Lower leg skin (tissue), 4 donors: Measurements from ENCODE around the gene GCLC. TPM values are rescaled to one million over a fixed set of nuclear protein-coding genes. Genes with fewer than 3 reads are reported as not detected.

ENCODE experiments used
- DNase-seq, 2 donors: peaks; one replicate each; pipeline ENCODE4 v3.0.0-alpha.2; 2019; ENCODE audit warnings: low spot score in 2 of 2
- H3K4me3 ChIP-seq: fragments of 200-600 bp; sonication (generic); 2 replicates; pipeline ENCODE4 v1.5.1; 2017; ENCODE audit warnings: mild to moderate bottlenecking, low read depth; ENCODE audit not compliant: poor library complexity, severe bottlenecking
- POLR2A ChIP-seq, 2 donors: fragments of 450-650 bp; IDR thresholded peaks; one replicate each; pipeline ENCODE4 v1.6.1; 2016 to 2017; ENCODE audit warnings: antibody characterized with exemption in 2 of 2, mild to moderate bottlenecking in 1 of 2, moderate library complexity in 1 of 2
- WGBS, 2 donors: methylation state at CpG; one replicate each; pipeline ENCODE4 v1.1.5; 2018; 5-methylcytosine and 5-hydroxymethylcytosine counted together
- intact Hi-C: fragments of 100-400 bp; cut with DNase I; formaldehyde crosslinking; loops from one replicate; pipeline ENCODE4 v1.15.0; 2023; ENCODE audit warnings: low total_unique reads
- total RNA-seq, 4 donors: library from RNA; depleted of rRNA; stranded (reverse); fragments of >200 nt; gene quantifications; one replicate each; pipeline ENCODE4 v1.1.0, GENCODE V29; 2016
- TF ChIP-seq, protein P1 (sequence below), 3 donors: fragments of 450-650 bp; IDR thresholded peaks; one replicate each; pipeline ENCODE4 v1.5.1; 2016; ENCODE audit warnings: antibody characterized with exemption in 3 of 3, mild to moderate bottlenecking in 3 of 3, moderate library complexity in 2 of 3

The GCLC gene
- total RNA-seq, 4 donors from 2014 or later: 29.2 to 34.1 (median 30.2) TPM

DNA sequence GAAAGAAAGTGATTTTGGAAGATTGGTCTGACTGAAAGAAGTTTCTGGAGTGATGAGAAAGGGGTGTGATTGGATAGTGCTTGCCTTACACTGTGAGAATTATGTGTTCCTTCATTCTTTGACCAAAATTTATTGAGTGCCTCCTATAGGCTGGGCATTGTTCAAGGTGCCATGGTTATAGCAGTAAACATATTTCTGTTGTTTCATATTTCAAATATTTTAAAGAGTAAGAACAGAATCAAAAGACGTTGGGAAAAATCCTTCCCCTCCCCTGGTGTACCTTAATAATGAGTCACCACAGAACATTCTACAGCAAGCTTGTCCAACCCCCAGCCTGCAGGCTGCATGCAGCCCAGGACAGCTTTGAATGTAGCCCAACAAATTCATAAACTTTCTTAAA is 78.6 kb downstream of the GCLC start:
- TF ChIP-seq, protein P1, sequence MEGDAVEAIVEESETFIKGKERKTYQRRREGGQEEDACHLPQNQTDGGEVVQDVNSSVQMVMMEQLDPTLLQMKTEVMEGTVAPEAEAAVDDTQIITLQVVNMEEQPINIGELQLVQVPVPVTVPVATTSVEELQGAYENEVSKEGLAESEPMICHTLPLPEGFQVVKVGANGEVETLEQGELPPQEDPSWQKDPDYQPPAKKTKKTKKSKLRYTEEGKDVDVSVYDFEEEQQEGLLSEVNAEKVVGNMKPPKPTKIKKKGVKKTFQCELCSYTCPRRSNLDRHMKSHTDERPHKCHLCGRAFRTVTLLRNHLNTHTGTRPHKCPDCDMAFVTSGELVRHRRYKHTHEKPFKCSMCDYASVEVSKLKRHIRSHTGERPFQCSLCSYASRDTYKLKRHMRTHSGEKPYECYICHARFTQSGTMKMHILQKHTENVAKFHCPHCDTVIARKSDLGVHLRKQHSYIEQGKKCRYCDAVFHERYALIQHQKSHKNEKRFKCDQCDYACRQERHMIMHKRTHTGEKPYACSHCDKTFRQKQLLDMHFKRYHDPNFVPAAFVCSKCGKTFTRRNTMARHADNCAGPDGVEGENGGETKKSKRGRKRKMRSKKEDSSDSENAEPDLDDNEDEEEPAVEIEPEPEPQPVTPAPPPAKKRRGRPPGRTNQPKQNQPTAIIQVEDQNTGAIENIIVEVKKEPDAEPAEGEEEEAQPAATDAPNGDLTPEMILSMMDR (IDR thresholded peaks at IDR 0.05): no peak
- no peak for TF ChIP-seq POLR2A (IDR thresholded peaks at IDR 0.05)
- no peak for DNase-seq
- WGBS, 2 donors: 26 to 36% methylated on average over 1 of the region's 1 CpG
- intact Hi-C loops: no loop called here
- no peak overlapping the region for H3K4me3 ChIP-seq

DNA sequence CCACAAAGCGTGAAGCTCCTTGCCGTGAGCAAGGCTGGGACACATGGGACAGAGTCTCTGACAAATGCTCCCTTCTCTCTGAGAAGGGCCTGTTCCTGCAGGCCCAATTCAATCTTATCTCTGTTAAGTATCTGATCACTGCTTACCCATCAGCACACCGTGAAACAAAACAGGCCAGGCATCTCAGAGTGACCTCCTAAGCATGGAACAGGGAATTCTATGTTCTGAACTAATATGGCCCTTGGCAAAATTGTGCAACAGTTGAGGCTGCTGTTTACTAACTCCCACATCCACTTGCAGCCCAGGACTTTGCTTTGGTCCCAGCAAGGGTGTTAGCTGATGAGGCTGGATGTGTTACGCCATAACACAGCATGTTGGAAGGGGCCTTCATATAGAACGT is 79.2 kb downstream of the GCLC start:
- TF ChIP-seq POLR2A (IDR thresholded peaks at IDR 0.05): no peak
- TF ChIP-seq, protein P1 (IDR thresholded peaks at IDR 0.05): no peak
- WGBS, 2 donors: 44 to 52% methylated on average over 5 of the region's 5 CpGs
- peak in 1 of 2 donors; percentile 66 for DNase-seq
- no peak overlapping the region for H3K4me3 ChIP-seq
- intact Hi-C loops: no loop called here

DNA sequence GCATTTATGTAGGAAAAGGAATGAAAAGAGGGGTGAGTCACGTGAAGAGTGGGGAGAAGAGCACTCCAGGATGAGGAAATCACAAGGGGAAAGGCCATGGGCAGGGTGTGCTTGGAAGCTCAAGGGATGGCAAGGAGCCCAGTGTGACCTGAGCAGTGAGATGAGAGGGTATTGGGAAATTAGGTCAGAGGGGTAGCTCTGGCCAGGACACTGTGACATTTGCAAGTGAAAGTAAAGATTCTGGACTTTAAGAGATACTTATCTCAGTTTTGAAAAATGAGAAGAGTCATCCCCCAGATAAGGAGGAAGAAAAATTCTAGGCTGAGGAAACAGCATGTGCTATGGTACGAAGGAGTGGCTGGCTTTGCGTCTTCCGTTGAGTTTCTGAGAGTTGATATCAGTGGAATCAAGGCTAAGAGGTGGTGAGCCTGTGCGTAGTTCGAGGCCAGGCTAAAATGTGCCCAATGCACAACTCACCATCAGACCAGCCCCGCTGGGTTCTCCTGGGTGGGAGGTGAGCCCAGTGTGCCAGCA is 79.9 kb downstream of the GCLC start:
- no peak for DNase-seq
- TF ChIP-seq, protein P1 (IDR thresholded peaks at IDR 0.05): no peak
- TF ChIP-seq POLR2A (IDR thresholded peaks at IDR 0.05): no peak
- intact Hi-C loops: no loop called here
- H3K4me3 ChIP-seq: no peak overlapping the region
- 72 to 76% methylated on average over 7 of the region's 7 CpGs for WGBS, 2 donors

DNA sequence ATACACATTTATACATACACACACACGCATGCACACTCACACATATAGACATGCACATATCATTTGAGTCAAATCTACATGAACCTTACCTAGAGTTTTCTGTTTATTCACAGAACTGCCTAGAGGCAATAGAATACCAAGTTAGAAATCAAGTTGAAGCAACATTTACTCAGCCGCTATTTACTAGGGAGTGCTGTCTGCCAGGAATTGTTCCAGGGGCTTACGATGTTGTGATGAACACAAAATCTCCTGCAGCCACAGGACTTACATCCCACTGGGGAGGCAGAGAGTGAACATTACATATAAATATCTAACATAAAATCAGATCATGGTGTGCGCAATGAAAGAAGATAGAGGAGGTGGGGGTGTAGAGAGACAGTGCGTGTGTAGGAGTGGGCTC is 80.4 kb downstream of the GCLC start:
- DNase-seq: no peak
- TF ChIP-seq, protein P1 (IDR thresholded peaks at IDR 0.05): no peak
- no peak for TF ChIP-seq POLR2A (IDR thresholded peaks at IDR 0.05)
- no peak overlapping the region for H3K4me3 ChIP-seq
- 80 to 83% methylated on average over 5 of the region's 5 CpGs for WGBS, 2 donors
- intact Hi-C loops: no loop called here

DNA sequence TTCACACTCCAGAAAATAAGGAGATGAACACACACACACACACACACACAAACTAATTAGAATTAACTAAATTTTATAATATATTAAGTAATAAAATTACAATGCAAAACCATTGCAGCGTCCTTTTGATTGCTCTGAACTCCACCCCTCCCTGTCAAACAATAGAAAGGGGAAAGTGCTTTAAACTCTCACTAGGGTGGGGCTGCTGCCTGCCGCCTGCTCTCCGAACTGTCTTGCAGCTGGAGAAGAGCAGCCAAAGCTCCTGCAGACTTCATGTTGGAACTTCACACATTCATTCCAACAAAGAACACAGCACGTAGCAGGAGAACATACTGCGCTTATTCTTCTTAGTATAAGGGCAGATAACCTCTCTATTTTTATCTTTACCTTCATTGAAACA is 83.2 kb downstream of the GCLC start:
- WGBS, 2 donors: 26 to 29% methylated on average over 5 of the region's 5 CpGs
- intact Hi-C loops: no loop called here
- TF ChIP-seq, protein P1 (IDR thresholded peaks at IDR 0.05): no peak
- TF ChIP-seq POLR2A (IDR thresholded peaks at IDR 0.05): no peak
- no peak for DNase-seq
- no peak overlapping the region for H3K4me3 ChIP-seq

DNA sequence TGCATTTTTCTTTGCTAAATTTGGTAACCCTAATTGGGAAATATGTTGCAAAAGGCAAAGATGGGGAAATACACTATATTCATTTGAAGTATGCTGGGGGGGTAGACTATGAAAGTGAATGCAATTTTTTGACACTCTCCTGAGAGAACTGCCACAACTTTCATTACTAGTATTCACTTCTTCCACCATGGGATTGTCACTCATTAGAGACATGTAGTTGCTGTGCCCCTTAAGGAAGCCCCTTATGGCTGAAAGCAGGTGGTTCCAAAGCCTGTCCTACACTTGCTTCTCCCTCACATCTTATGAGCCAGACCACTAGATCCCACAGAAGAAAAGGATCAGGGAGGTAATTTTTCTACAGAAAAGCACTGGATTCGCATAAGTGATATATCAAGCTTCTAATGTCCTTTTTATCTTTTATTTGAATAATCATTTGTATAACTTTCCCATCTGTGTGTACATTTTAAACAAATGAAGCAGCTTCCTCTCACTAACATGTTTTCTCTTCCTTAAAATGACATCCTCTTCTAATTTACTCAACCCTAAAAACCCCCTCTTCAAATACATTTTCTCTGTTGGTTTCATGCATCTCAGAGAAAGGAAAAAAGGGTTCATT is 83.8 kb downstream of the GCLC start:
- DNase-seq: no peak
- TF ChIP-seq POLR2A (IDR thresholded peaks at IDR 0.05): no peak
- TF ChIP-seq, protein P1 (IDR thresholded peaks at IDR 0.05): no peak
- intact Hi-C loops: no loop called here
- H3K4me3 ChIP-seq: no peak overlapping the region
- 66 to 78% methylated on average over 1 of the region's 1 CpG for WGBS, 2 donors
